Measurements from ENCODE around the gene THEM5. TPM values are rescaled to one million over a fixed set of nuclear protein-coding genes. Genes with fewer than 3 reads are reported as not detected.

Gene THEM5
- polyA plus RNA-seq, 1 donor (not counting 4 experiments of a cell fraction or from before 2014, with no cell fraction given) = 0.18 TPM

GRCh38 chr1:151803915-151804314 is 49.6 kb downstream of the THEM5 start:
- no peak overlapping the region for H2AFZ ChIP-seq (ENCODE audit: control insufficient read depth, low read length)
- no peak overlapping the region for H3K9ac ChIP-seq (ENCODE audit: control insufficient read depth, extremely low read depth, insufficient read depth, low read length)
- DNase-seq (ENCODE audit: low read depth, low spot score) (no peak), FAIRE-seq (no peak)
- H3K36me3 ChIP-seq (ENCODE audit: control insufficient read depth in 2 of 2, extremely low read depth in 1 of 2, insufficient read depth in 2 of 2, low read length in 2 of 2) = no peaks in the 10 kb centered on the region
- H3K27me3 ChIP-seq (ENCODE audit: control insufficient read depth, extremely low read depth, insufficient read depth, low read length) = peaks cover 51% of the 10 kb centered on the region
- H4K20me1 ChIP-seq (ENCODE audit: control insufficient read depth, extremely low read depth, insufficient read depth, low read length) = no peaks in the 10 kb centered on the region
- no peaks in the 10 kb centered on the region for H3K9me1 ChIP-seq (ENCODE audit: control insufficient read depth, extremely low read depth, insufficient read depth, low read length)
- dilution Hi-C loops (cut with MboI; ENCODE audit: extremely low pct_ligation_motif_present, low sequenced_read_pairs) = no loop called here
- no peaks in the 10 kb centered on the region for H3K9me3 ChIP-seq (ENCODE audit: control insufficient read depth, low read depth, low read length)
- peaks cover 8% of the 10 kb centered on the region for H3K4me1 ChIP-seq (ENCODE audit: control insufficient read depth, extremely low read depth, insufficient read depth, low read length)
- no peak overlapping the region for H3K4me3 ChIP-seq (ENCODE audit: control insufficient read depth in 2 of 3, extremely low read depth in 1 of 3, insufficient read depth in 2 of 3, low read depth in 1 of 3, low read length in 3 of 3)
- H3K4me2 ChIP-seq (ENCODE audit: control insufficient read depth, extremely low read depth, insufficient read depth, low read depth, low read length) = no peak overlapping the region
- H3K27ac ChIP-seq (ENCODE audit: control insufficient read depth, insufficient read depth, low read length) = no peak overlapping the region
- H3K79me2 ChIP-seq (ENCODE audit: control insufficient read depth, insufficient read depth, low read length) = no peaks in the 10 kb centered on the region
- TF ChIP-seq CTCF (optimal IDR thresholded peaks at IDR 0.05 in 1 of 3, IDR thresholded peaks at IDR 0.05 in 1 of 3, conservative IDR thresholded peaks at IDR 0.05 in 1 of 3; ENCODE audit: extremely low read depth in 1 of 3, insufficient read depth in 2 of 3, low read length in 3 of 3) = no peak
- TF ChIP-seq EZH2 (IDR thresholded peaks at IDR 0.05; ENCODE audit: low read length) = no peak

GRCh38 chr1:151803164-151803563 is 50.3 kb downstream of the THEM5 start:
- TF ChIP-seq CTCF (optimal IDR thresholded peaks at IDR 0.05 in 1 of 3, IDR thresholded peaks at IDR 0.05 in 1 of 3, conservative IDR thresholded peaks at IDR 0.05 in 1 of 3; ENCODE audit: extremely low read depth in 1 of 3, insufficient read depth in 2 of 3, low read length in 3 of 3) = no peak
- TF ChIP-seq EZH2 (IDR thresholded peaks at IDR 0.05; ENCODE audit: low read length) = no peak
- dilution Hi-C loops (cut with MboI; ENCODE audit: extremely low pct_ligation_motif_present, low sequenced_read_pairs) = no loop called here
- H4K20me1 ChIP-seq (ENCODE audit: control insufficient read depth, extremely low read depth, insufficient read depth, low read length) = no peaks in the 10 kb centered on the region
- DNase-seq (ENCODE audit: low read depth, low spot score) = no peak
- H3K9ac ChIP-seq (ENCODE audit: control insufficient read depth, extremely low read depth, insufficient read depth, low read length) = no peak overlapping the region
- peaks cover 8% of the 10 kb centered on the region for H3K4me1 ChIP-seq (ENCODE audit: control insufficient read depth, extremely low read depth, insufficient read depth, low read length)
- no peaks in the 10 kb centered on the region for H3K79me2 ChIP-seq (ENCODE audit: control insufficient read depth, insufficient read depth, low read length)
- H3K36me3 ChIP-seq (ENCODE audit: control insufficient read depth in 2 of 2, extremely low read depth in 1 of 2, insufficient read depth in 2 of 2, low read length in 2 of 2) = no peaks in the 10 kb centered on the region
- no peak overlapping the region for H3K4me3 ChIP-seq (ENCODE audit: control insufficient read depth in 2 of 3, extremely low read depth in 1 of 3, insufficient read depth in 2 of 3, low read depth in 1 of 3, low read length in 3 of 3)
- no peak overlapping the region for H2AFZ ChIP-seq (ENCODE audit: control insufficient read depth, low read length)
- no peaks in the 10 kb centered on the region for H3K9me1 ChIP-seq (ENCODE audit: control insufficient read depth, extremely low read depth, insufficient read depth, low read length)
- H3K27ac ChIP-seq (ENCODE audit: control insufficient read depth, insufficient read depth, low read length) = no peak overlapping the region
- peaks cover 49% of the 10 kb centered on the region for H3K27me3 ChIP-seq (ENCODE audit: control insufficient read depth, extremely low read depth, insufficient read depth, low read length)
- no peak for FAIRE-seq
- H3K4me2 ChIP-seq (ENCODE audit: control insufficient read depth, extremely low read depth, insufficient read depth, low read depth, low read length) = no peak overlapping the region
- H3K9me3 ChIP-seq (ENCODE audit: control insufficient read depth, low read depth, low read length) = no peaks in the 10 kb centered on the region
